Loucy (cell line): ENCODE data around the gene FMN2.

Experiments used
- H2AFZ ChIP-seq: fragments of 200-600 bp; sonication (generic); 2 replicates; pipeline ENCODE4 v1.6.0; 2016; ENCODE audit warnings: antibody characterized with exemption, mild to moderate bottlenecking, low read length, moderate library complexity
- H3F3A ChIP-seq: fragments of 200-600 bp; 2 replicates; pipeline ENCODE4 v1.6.0; 2016; ENCODE audit warnings: antibody characterized with exemption, low read depth, mild to moderate bottlenecking
- H3K27me3 ChIP-seq: fragments of 200-600 bp; sonication (generic); 2 replicates; pipeline ENCODE4 v1.6.1; 2014; ENCODE audit warnings: low read length, mild to moderate bottlenecking; ENCODE audit not compliant: insufficient read depth, poor library complexity, severe bottlenecking
- H3K36me3 ChIP-seq: fragments of 200-600 bp; sonication (generic); 2 replicates; pipeline ENCODE4 v1.6.1; 2016; ENCODE audit warnings: low read length; ENCODE audit not compliant: insufficient read depth
- H3K4me1 ChIP-seq: fragments of 200-600 bp; sonication (generic); 2 replicates; pipeline ENCODE4 v1.5.1; 2014; ENCODE audit warnings: low read length, mild to moderate bottlenecking; ENCODE audit not compliant: insufficient read depth, poor library complexity, severe bottlenecking
- H3K4me2 ChIP-seq: fragments of 200-600 bp; sonication (generic); 2 replicates; pipeline ENCODE4 v1.6.0; 2014; ENCODE audit warnings: antibody characterized with exemption, low read length, low read depth, mild to moderate bottlenecking; ENCODE audit not compliant: poor library complexity, severe bottlenecking
- H3K4me3 ChIP-seq: fragments of 200-600 bp; sonication (generic); 2 replicates; pipeline ENCODE4 v1.5.1; 2014; ENCODE audit warnings: low read length, mild to moderate bottlenecking, mixed read lengths; ENCODE audit not compliant: poor library complexity, severe bottlenecking
- H3K79me2 ChIP-seq: fragments of 200-600 bp; sonication (generic); 2 replicates; pipeline ENCODE4 v1.6.1; 2014; ENCODE audit warnings: low read length; ENCODE audit not compliant: insufficient read depth
- H3K9ac ChIP-seq: fragments of 200-600 bp; sonication (generic); 2 replicates; pipeline ENCODE4 v1.6.0; 2014; ENCODE audit warnings: mild to moderate bottlenecking, low read depth, low read length, moderate library complexity; ENCODE audit not compliant: poor library complexity, severe bottlenecking
- H3K9me2 ChIP-seq: fragments of 200-600 bp; sonication (generic); replicated peaks from 2 replicates; pipeline ENCODE4 v1.6.1; 2016; ENCODE audit warnings: low read depth, low read length, mixed read lengths
- H3K9me3 ChIP-seq: fragments of 200-600 bp; sonication (generic); 2 replicates; pipeline ENCODE4 v1.6.1; 2014; ENCODE audit warnings: mild to moderate bottlenecking, antibody characterized with exemption, low read length, low read depth; ENCODE audit not compliant: insufficient read depth
- H4K20me1 ChIP-seq: fragments of 200-600 bp; sonication (generic); 2 replicates; pipeline ENCODE4 v1.6.0; 2014; ENCODE audit warnings: antibody characterized with exemption, low read length, mild to moderate bottlenecking; ENCODE audit not compliant: insufficient read depth, poor library complexity, severe bottlenecking
- CTCF ChIP-seq: fragments of 200-600 bp; sonication (generic); conservative IDR thresholded peaks from 2 replicates; pipeline ENCODE4 v1.5.1; 2014; ENCODE audit warnings: mild to moderate bottlenecking, antibody characterized with exemption, low read length
- EZH2phosphoT487 ChIP-seq: fragments of 200-600 bp; IDR thresholded peaks from 2 replicates; pipeline ENCODE4 v1.6.1; 2018; ENCODE audit warnings: antibody characterized with exemption, mild to moderate bottlenecking, moderate library complexity, borderline replicate concordance

The FMN2 gene

GRCh38 chr1:240399381-240399780 lies 307.7 kb downstream of the FMN2 start:
- H3K9ac ChIP-seq = no peak overlapping the region
- TF ChIP-seq CTCF (no peak), EZH2phosphoT487 (no peak)
- no peaks in the 10 kb centered on the region for H3K9me2 ChIP-seq
- no peaks in the 10 kb centered on the region for H3K27me3 ChIP-seq
- no peak overlapping the region for H3K4me3 ChIP-seq
- H3K4me2 ChIP-seq = no peak overlapping the region
- no peaks in the 10 kb centered on the region for H3K9me3 ChIP-seq
- H3F3A ChIP-seq = no peaks in the 10 kb centered on the region
- no peak overlapping the region for H2AFZ ChIP-seq
- H4K20me1 ChIP-seq = no peaks in the 10 kb centered on the region
- H3K79me2 ChIP-seq = no peaks in the 10 kb centered on the region
- no peaks in the 10 kb centered on the region for H3K4me1 ChIP-seq
- no peaks in the 10 kb centered on the region for H3K36me3 ChIP-seq

GRCh38 chr1:240401731-240402130 lies 310.0 kb downstream of the FMN2 start:
- Histone ChIP-seq H3K4me1 (no peaks in the 10 kb centered on the region), H3K4me3 (no peak overlapping the region), H3K4me2 (no peak overlapping the region), H3K36me3 (no peaks in the 10 kb centered on the region), H3K9me2 (no peaks in the 10 kb centered on the region), H3K9ac (no peak overlapping the region), H3K79me2 (no peaks in the 10 kb centered on the region), H3K9me3 (no peaks in the 10 kb centered on the region; the same call in 1 of the 2 replicates), H2AFZ (no peak overlapping the region), H3K27me3 (no peaks in the 10 kb centered on the region), H3F3A (no peaks in the 10 kb centered on the region), H4K20me1 (no peaks in the 10 kb centered on the region)
- TF ChIP-seq CTCF = no peak
- no peak for TF ChIP-seq EZH2phosphoT487

- no peaks in the 10 kb centered on the region for H3K79me2 ChIP-seq
- H3K9me2 ChIP-seq = no peaks in the 10 kb centered on the region
- no peak overlapping the region for H3K9ac ChIP-seq
- H3K4me3 ChIP-seq = no peak overlapping the region
- H4K20me1 ChIP-seq = no peaks in the 10 kb centered on the region
- no peaks in the 10 kb centered on the region for H3K27me3 ChIP-seq
- H2AFZ ChIP-seq = no peak overlapping the region
- TF ChIP-seq EZH2phosphoT487 = no peak
- TF ChIP-seq CTCF = no peak
- no peaks in the 10 kb centered on the region for H3K4me1 ChIP-seq
- H3K9me3 ChIP-seq = no peaks in the 10 kb centered on the region; the same call in 1 of the 2 replicates
- H3F3A ChIP-seq = no peaks in the 10 kb centered on the region
- no peaks in the 10 kb centered on the region for H3K36me3 ChIP-seq
- no peak overlapping the region for H3K4me2 ChIP-seq
Observed at GRCh38 chr1:240402326-240402725, 310.6 kb downstream of the FMN2 start.
